B cell (primary cell): ENCODE results near the gene GRAP. TPM values are rescaled to one million over a fixed set of nuclear protein-coding genes. Genes with fewer than 3 reads are reported as not detected.

Experiments used
- ATAC-seq: fragments of 200-7000 bp; cut with Tn5 transposase; one replicate; pipeline ENCODE4 v1.10.0; 2021; ENCODE audit warnings: low read depth, mild to moderate bottlenecking, moderate number of reproducible peaks, moderate library complexity
- CTCF ChIA-PET: fragments of 350-600 bp; sonication (Branson Sonifier 250); formaldehyde crosslinking; loops from one replicate; lab custom pipeline; 2021; ENCODE audit warnings: antibody characterized with exemption, inconsistent platforms; lab: Charles Lee
- POLR2A ChIA-PET: fragments of 350-600 bp; sonication (Branson Sonifier 250); formaldehyde crosslinking; loops from one replicate; lab custom pipeline; 2021; ENCODE audit warnings: antibody characterized with exemption; lab: Charles Lee
- DNase-seq: peaks from one replicate; pipeline ENCODE4 v3.0.0; 2013
- H2AFZ ChIP-seq: 2 replicates; pipeline ENCODE4 v1.6.1; 2012; ENCODE audit warnings: mild to moderate bottlenecking, low read depth, low read length; ENCODE audit not compliant: insufficient read depth, poor library complexity, severe bottlenecking
- H3K27ac ChIP-seq, 2 donors: 1 replicate in 1 of 2; 2 replicates in 1 of 2; pipeline ENCODE4 v1.5.1; 2012 to 2013; ENCODE audit warnings: low read length in 2 of 2, mild to moderate bottlenecking in 2 of 2, moderate library complexity in 1 of 2
- H3K27me3 ChIP-seq, 4 experiments: fragments of 200-600 bp in 1 of 4; sonication (generic) in 1 of 4; replicated peaks in 1 of 4; 1 replicate in 2 of 4; 2 replicates in 2 of 4; pipeline versions ENCODE4 v1.6.1 to v1.7.0; 2013 to 2016; ENCODE audit warnings: low read length in 3 of 4, mild to moderate bottlenecking in 2 of 4, mixed read lengths in 1 of 4, moderate library complexity in 1 of 4; ENCODE audit not compliant: insufficient read depth in 4 of 4, control insufficient read depth in 3 of 4; ENCODE audit errors: control extremely low read depth in 1 of 4
- H3K36me3 ChIP-seq, 2 experiments: replicated peaks in 1 of 2; 1 replicate in 1 of 2; 2 replicates in 1 of 2; pipeline versions ENCODE4 v1.6.1 to v1.7.1; 2013; ENCODE audit warnings: low read length in 1 of 2; ENCODE audit not compliant: insufficient read depth in 2 of 2, control insufficient read depth in 1 of 2; ENCODE audit errors: control extremely low read depth in 1 of 2, extremely low read depth in 1 of 2
- H3K4me1 ChIP-seq, 2 donors: fragments of 200-600 bp in 1 of 2; sonication (generic) in 1 of 2; 1 replicate in 1 of 2; 2 replicates in 1 of 2; pipeline versions ENCODE4 v1.5.1 to v1.6.1; 2013 to 2017; ENCODE audit warnings: low read length in 2 of 2; ENCODE audit not compliant: control insufficient read depth in 2 of 2, insufficient read depth in 2 of 2
- H3K4me2 ChIP-seq: replicated peaks from 2 replicates; pipeline ENCODE3; 2012; ENCODE audit warnings: mild to moderate bottlenecking, low read depth, low read length; ENCODE audit not compliant: poor library complexity, severe bottlenecking
- H3K4me3 ChIP-seq, 5 experiments: fragments of 200-600 bp in 1 of 5; sonication (generic) in 1 of 5; 1 replicate in 3 of 5; 2 replicates in 2 of 5; pipeline versions ENCODE4 v1.5.1 to v1.7.0; 2011 to 2016; ENCODE audit warnings: low read length in 4 of 5, mild to moderate bottlenecking in 4 of 5, low read depth in 2 of 5, control low read depth in 1 of 5, moderate library complexity in 1 of 5; ENCODE audit not compliant: insufficient read depth in 1 of 5; ENCODE audit errors: control extremely low read depth in 1 of 5, extremely low read depth in 1 of 5
- H3K79me2 ChIP-seq: fragments of 200-600 bp; sonication (generic); one replicate; pipeline ENCODE4 v1.6.0; 2016; ENCODE audit warnings: low read length; ENCODE audit not compliant: control insufficient read depth, insufficient read depth
- H3K9ac ChIP-seq: fragments of 200-600 bp; sonication (generic); 2 replicates; pipeline ENCODE4 v1.6.1; 2017; ENCODE audit warnings: mild to moderate bottlenecking, low read length, moderate library complexity
- H3K9me3 ChIP-seq, 3 donors: one replicate each; pipeline versions ENCODE4 v1.6.1 to v1.7.1; 2013; ENCODE audit warnings: low read length in 2 of 3; ENCODE audit not compliant: control insufficient read depth in 2 of 3, insufficient read depth in 1 of 3; ENCODE audit errors: control extremely low read depth in 1 of 3
- H4K20me1 ChIP-seq: 2 replicates; pipeline ENCODE4 v1.6.0; 2012; ENCODE audit warnings: mild to moderate bottlenecking, low read length; ENCODE audit not compliant: insufficient read depth, control insufficient read depth, poor library complexity, severe bottlenecking
- H3K27ac Mint-ChIP-seq: one replicate; pipeline ENCODE4 v1.8.0; 2021; ENCODE audit warnings: mixed read lengths
- H3K27me3 Mint-ChIP-seq: one replicate; pipeline ENCODE4 v1.8.0; 2021; ENCODE audit warnings: mixed read lengths
- H3K4me1 Mint-ChIP-seq: one replicate; pipeline ENCODE4 v1.8.0; 2021; ENCODE audit warnings: mixed read lengths
- H3K4me3 Mint-ChIP-seq: one replicate; pipeline ENCODE4 v1.8.0; 2021; ENCODE audit warnings: mixed read lengths
- H3K9me3 Mint-ChIP-seq: one replicate; pipeline ENCODE4 v1.8.0; 2022; ENCODE audit warnings: mixed read lengths; ENCODE audit not compliant: insufficient read depth
- CTCF ChIP-seq: fragments of 200-600 bp; IDR thresholded peaks from one replicate; pipeline ENCODE4 v1.8.0; 2022; ENCODE audit warnings: antibody characterized with exemption, mild to moderate bottlenecking
- EZH2 ChIP-seq: IDR thresholded peaks from 2 replicates; pipeline ENCODE4 v1.6.1; 2012; ENCODE audit warnings: borderline replicate concordance, low read depth, mild to moderate bottlenecking, moderate library complexity, low read length; ENCODE audit not compliant: insufficient read depth, poor library complexity, severe bottlenecking
- WGBS: methylation state at CpG from one replicate; pipeline ENCODE4 v1.1.5; 2013; ENCODE audit warnings: missing lambda C conversion rate; ENCODE audit not compliant: insufficient coverage; 5-methylcytosine and 5-hydroxymethylcytosine counted together
- intact Hi-C: fragments of 100-400 bp; cut with micrococcal nuclease; formaldehyde crosslinking; loops from one replicate; pipeline ENCODE4 v1.10.0; 2022
- polyA plus RNA-seq: library from polyadenylated mRNA; depleted of rRNA; stranded (reverse); fragments of >200 nt; gene quantifications from 2 replicates; pipeline ENCODE4 v1.2.3, GENCODE V29; 2012
- total RNA-seq, 2 donors: library from RNA; stranded (reverse); fragments of 120-200 nt in 1 of 2; gene quantifications; 1 replicate in 1 of 2; 2 replicates in 1 of 2; pipeline versions ENCODE4 v1.2.3 to v1.2.4, GENCODE V29; 2013 to 2022

Gene GRAP
- total and polyA plus RNA-seq, 2 donors (not counting 1 experiment from before 2014, with no cell fraction given): 59.8 to 93.2 TPM

GRCh38 chr17:19023209-19023999, 23.4 kb downstream of the GRAP start:
- CTCF ChIA-PET: interaction anchor here (0.9 to 2.0 kb wide), 2 partner anchors 62 kb away, joined by 4 to 6 read pairs; no protein-coding TSS in a partner anchor
- Mint-ChIP-seq H3K4me3 (no peak overlapping the region), H3K27me3 (no peaks in the 10 kb centered on the region), H3K9me3 (no peaks in the 10 kb centered on the region), H3K4me1 (peaks cover 16% of the 10 kb centered on the region), H3K27ac (peak overlapping the region; percentile 20)
- POLR2A ChIA-PET: no interaction called here
- TF ChIP-seq CTCF (no peak), EZH2 (no peak)
- Histone ChIP-seq H3K27me3 (no peaks in the 10 kb centered on the region), H3K9me3 (peaks cover 0 to 4% (median 0%) of the 10 kb centered on the region in 3 donors), H3K9ac (no peak overlapping the region), H3K4me3 (no peak overlapping the region), H3K4me2 (no peak overlapping the region), H3K4me1 (no peaks in the 10 kb centered on the region), H4K20me1 (peaks cover 39% of the 10 kb centered on the region), H3K79me2 (no peaks in the 10 kb centered on the region), H3K36me3 (peaks cover 1 to 44% of the 10 kb centered on the region in 2 experiments), H2AFZ (no peak overlapping the region), H3K27ac (no peak overlapping the region)
- intact Hi-C loops: no loop called here
- 89% methylated on average over 6 of the region's 9 CpGs for WGBS
- ATAC-seq (no peak), DNase-seq (no peak)

DNA sequence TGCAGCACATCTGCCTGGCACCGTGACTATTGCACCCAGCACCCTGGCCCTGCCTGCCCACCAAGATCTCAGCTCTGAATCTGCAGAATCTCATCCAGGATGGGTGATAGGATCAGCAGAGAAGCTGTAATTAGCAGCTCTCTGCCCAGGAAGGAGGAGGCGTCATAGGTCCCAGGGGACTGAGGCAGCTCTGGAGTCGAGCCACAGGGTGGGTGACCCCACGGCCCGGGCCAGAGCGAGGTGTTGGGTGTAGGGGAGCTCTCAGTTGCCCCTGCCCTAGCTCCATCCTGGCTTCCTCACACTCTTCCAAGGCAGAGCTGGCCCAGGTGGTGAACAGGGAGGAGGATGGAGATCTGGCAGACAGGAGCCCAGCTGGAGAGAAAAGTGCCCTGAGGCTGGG, 24.0 kb downstream of the GRAP start:
- no peaks in the 10 kb centered on the region for H3K9me3 Mint-ChIP-seq
- Histone ChIP-seq H3K79me2 (no peaks in the 10 kb centered on the region), H3K36me3 (peaks cover 1 to 44% of the 10 kb centered on the region in 2 experiments), H3K4me2 (no peak overlapping the region), H2AFZ (no peak overlapping the region), H3K27me3 (no peaks in the 10 kb centered on the region), H4K20me1 (peaks cover 39% of the 10 kb centered on the region), H3K9me3 (peaks cover 0 to 4% (median 0%) of the 10 kb centered on the region in 3 donors), H3K4me1 (no peaks in the 10 kb centered on the region), H3K4me3 (no peak overlapping the region), H3K27ac (no peak overlapping the region), H3K9ac (no peak overlapping the region)
- ATAC-seq (no peak), DNase-seq (no peak)
- WGBS: 100% methylated on average over 2 of the region's 6 CpGs
- H3K4me1 Mint-ChIP-seq: peaks cover 17% of the 10 kb centered on the region
- intact Hi-C loops: no loop called here
- ChIA-PET POLR2A (interaction anchor here (1.1 kb wide), 1 partner anchor 55 kb away, joined by 3 read pairs; no protein-coding TSS in a partner anchor), CTCF (interaction anchor here (0.9 kb wide), 1 partner anchor 62 kb away, joined by 6 read pairs; no protein-coding TSS in a partner anchor)
- no peak for TF ChIP-seq CTCF
- TF ChIP-seq EZH2: no peak
- no peak overlapping the region for H3K4me3 Mint-ChIP-seq
- peak overlapping the region; percentile 38 for H3K27ac Mint-ChIP-seq
- no peaks in the 10 kb centered on the region for H3K27me3 Mint-ChIP-seq
